RKO (cell line): ENCODE measurements around the gene TSPAN4.

Experiments used
- DNase-seq: peaks from one replicate; pipeline ENCODE4 v3.0.0-alpha.2; 2016; ENCODE audit warnings: low spot score

Gene TSPAN4

DNA sequence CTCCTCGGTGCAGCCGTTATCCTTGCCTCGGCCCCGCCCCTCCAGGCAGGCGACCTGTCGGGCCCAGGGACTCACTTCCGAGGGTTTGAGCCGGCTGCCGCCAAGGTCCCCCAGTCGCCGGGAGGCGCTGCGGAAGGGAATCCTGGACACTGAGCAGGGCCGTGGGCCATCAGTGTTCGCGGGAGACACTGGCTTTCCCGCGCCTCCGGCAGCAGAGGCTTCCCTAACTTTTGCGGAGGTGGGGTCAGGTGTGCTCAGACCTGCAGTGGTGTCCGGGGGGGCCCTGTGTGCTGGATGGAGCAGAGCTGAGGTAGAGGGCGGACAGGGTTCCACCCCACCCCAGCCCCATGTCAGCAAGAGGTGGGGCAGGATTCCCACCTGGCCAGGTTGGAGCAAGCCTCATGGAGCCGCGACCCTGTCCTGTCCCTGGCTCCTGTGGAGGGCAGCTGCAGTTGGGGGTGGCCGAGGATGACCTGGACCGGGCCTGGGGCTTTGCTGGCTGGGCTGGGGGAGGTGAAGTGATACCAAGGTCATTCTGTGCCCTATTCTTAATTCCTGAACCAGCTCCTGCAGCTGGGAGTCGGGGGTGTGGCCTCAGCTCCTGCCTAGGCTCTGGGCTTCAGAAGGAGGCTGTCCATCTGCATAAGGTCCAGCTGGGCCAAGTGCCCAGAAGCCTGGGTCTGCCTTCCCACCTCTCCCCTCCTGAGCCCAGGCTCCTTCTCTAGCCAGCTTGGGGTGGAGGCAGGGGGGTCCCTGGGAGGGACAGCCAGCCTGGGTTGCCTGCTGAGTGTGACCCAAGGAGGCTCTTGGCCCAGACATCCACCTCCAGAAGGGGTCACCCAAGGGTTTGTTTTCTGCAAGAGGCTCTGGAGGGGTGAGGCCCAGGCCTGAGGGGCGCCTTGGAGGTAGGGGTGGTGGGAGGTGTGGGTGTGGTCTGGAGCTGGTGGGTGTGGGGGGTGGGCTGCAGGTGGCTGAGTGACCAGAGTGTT is 8.4 kb downstream of the TSPAN4 start:
- peak; percentile 31 for DNase-seq

DNA sequence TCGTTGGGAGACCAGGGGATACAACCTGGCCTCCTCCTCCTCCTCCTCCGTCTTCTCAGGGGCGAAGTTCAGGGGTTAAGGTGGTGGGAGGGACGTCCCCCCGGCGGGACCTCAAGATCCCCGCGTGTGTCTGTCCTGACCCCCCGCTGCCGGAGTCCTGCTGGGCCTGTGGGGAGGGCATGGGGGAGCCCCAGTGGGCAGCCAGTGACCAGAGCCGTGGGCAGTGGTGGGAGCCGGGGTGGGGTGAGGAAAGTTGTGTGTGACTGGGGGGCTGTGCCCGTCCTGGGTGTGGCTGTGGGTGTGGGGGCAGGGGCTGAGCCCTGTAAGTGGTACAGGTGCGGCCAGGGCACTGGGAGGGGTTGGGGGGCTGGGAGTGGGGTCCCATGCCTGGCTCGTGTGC is 10.1 kb downstream of the TSPAN4 start:
- DNase-seq = no peak

GRCh38 chr11:853682-854448 is 11.2 kb downstream of the TSPAN4 start:
- DNase-seq = no peak

DNA sequence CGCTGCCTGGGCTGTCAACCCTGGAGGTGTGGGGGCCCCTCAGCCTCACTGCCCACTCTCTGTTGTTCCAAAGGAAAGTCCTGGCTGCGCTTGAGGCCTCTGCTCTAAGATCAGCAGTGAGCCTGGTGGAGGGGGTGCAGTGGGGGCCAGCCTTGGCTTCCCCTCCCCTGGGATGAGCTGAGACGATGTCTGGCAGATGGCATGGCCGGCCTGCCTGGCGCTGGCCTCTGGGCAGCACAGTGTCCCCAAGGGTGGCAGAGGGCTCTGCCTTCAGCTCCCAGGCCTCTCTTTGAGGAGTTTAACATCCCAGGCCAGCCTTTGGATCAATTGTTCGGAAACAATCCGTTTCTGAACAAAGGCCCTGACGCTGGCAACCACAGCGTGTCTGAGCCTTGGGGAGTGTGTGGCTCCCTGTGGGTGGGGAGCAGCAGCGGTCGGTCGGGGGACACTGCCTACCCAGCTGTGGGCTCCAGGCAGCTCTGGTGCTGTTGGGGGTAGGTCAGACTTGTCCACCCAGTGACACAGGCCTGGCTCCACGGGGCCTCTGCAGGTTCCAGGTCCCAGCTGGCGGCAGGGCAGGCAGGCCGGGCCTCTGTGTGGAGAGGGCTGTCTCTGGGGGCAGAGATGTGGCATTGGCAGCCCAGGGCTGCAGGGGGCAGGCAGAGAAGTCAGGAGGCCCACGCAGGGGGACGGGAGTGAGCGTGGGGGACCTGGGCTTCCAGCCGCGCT is 12.1 kb downstream of the TSPAN4 start:
- no peak for DNase-seq

GRCh38 chr11:855330-855674 is 12.7 kb downstream of the TSPAN4 start:
- no peak for DNase-seq

GRCh38 chr11:855796-856195 is 13.1 kb downstream of the TSPAN4 start:
- no peak for DNase-seq

DNA sequence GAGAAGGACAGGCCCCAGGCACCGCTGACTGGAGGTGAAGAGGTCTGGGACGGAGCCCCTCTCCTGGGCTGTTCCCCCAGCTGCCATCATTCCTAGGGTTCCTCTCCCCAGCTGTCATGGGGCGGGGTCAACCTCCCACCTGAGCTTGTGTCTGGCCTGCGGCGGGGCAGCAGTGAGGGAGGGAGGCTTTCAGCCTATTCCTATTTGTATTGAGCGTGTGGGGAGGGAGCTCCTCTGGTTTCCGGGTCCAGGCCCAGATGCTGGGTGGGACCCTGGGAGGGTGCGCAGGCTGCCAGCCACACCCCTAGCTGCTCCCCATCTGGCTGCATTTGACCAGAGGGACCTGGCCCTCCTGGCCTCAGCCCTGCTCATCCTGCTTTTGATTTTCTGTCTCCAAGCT is 13.7 kb downstream of the TSPAN4 start:
- no peak for DNase-seq

DNA sequence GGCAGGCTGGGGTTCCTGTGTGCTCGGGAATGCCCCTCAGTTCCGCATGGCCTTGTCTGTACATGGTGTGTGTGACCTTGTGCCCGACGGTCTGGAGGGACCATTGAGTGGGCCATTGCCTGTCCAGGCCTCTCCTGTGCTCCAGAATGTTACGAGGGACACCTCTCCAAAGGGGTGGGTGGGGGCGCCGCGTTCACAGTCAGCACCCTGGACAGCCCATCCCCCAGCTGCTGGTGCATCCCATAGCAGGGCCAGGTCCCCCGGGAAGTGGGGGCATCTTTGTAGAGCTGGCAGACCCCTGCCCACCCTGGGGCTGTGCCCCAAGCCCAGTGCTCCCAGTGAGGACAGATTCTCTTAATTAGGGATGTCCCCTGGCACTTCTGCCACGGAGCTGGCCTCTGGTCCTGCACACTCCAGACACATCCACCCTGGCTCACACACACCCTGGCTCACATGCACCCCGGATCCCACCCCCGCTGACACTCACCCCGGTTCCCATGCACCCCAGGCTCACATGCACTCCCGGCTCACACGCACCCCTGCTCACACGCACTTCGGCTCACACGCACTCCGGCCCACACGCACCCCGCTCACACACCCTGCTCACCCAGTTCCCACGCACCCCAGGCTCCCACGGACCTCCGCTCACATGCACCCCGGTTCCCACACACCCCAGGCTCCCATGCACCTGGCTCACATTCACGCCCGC is 15.6 kb downstream of the TSPAN4 start:
- DNase-seq = no peak

GRCh38 chr11:858762-859339 is 16.2 kb downstream of the TSPAN4 start:
- DNase-seq = no peak

- DNase-seq = no peak
Measured at GRCh38 chr11:859394-860131, 16.9 kb downstream of the TSPAN4 start.

DNA sequence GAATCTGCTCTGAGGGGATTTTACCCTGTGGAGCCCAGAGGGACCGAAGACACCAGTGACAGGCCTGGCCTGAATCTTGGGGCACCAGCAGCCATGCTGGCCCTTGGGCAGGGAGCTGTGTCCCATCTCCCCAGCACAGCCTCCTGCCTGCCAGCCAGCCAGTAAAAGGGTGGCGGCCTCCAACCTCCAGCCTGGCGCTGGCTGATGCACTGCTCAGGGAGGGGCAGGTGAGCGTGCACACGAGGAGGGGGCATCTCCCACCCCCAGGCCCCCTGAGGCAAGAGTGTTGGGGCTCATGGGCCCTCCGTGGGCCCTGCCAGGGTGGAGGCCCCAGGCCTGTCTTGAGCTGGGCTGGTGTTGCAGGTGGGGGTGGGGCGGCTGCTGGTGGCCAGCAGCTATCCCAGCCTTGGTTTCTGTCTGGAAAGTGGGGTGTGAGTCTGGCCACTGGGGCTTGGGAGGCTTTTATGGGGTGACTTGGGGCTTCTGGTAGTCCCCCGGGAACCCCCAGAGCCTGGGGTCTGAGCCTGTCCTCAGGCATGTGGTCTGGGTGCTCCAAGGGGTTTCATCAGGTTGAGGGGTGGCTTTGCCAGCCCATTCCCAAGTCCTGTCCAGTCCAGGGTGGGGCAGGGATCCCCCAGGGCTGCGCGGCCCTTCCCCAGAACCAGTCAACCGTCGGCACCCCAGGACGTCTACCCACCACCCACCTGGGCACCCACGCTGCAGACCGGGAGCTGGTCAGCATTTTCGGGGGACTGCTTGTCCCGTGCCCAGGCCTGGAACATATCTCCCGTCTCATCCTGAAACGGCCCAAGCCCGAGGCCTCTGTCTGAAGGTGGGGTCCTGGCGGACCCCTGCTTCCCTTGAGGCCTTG is 17.8 kb downstream of the TSPAN4 start:
- no peak for DNase-seq

- no peak for DNase-seq
Measured at GRCh38 chr11:861105-861479, 18.4 kb downstream of the TSPAN4 start.

DNA sequence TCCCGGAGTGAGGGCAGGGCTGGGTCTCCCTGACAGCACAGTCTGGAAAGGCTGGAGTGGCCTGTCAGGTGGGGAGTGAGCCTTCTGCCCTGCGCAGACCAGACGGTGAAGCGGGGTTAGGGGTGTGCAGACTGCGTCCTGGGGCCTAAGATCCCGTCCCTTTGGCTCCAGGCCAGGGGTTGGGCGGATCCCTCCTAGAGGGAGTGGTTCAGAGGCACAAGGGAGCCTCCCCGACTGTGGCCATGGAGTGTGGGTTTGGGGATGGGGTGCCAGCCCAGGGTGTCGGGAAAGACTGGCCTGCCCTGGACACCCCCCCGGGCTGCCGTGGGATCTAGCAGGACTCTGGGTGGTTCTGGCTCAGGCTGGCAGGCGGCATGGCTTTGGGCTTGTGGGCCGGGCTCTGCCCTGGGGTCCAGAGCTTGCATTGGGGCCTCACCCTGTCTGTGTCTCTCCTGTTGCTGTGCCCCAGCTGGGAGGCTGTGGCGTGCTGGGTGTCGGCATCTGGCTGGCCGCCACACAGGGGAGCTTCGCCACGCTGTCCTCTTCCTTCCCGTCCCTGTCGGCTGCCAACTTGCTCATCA is 19.5 kb downstream of the TSPAN4 start:
- DNase-seq = no peak

GRCh38 chr11:862696-863022 is 20.0 kb downstream of the TSPAN4 start:
- DNase-seq = no peak

- no peak for DNase-seq
Measured at GRCh38 chr11:863023-863909, 20.6 kb downstream of the TSPAN4 start.

DNA sequence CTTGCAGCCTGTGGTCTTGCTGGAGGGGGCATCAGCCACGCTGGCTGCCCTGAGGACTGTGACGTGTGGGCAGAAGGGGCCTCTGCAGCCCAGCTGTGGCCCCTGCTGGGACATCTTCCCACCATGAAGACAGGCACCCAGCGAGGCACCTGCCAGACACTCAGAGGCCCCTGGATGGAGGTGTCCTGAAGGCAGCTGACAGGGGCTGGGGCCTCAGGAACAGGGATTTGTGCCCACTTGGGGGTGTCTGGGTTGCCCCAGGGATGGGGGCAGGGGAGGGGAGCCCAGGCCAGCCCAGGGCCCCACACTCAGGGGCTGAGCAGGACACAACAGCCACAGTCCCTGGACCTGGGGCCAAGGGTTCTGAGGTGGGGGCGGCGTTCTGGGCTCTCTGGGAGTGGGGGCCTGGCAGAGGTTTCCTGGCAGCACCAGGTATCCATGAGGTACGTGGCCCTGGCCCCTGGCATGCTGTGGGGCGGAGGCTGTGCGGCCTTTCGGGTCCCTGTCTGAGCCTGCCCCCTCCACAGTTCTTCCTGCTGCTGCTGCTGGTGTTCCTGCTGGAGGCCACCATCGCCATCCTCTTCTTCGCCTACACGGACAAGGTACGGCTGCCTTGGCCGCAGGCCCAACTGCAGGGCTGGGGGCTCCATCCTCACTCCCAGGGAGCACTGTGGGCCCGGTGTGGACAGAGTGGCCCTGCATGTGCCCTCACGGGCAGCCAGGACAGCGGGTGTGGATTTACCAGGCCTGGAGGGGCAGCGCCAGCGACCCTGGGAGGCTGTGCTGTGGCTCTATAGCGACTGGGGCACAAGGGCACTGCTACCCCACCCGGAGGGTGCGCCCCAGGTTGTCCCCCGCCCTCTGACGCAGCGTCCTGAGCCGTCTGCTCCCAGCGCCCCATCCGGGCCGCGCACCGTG is 21.5 kb downstream of the TSPAN4 start:
- no peak for DNase-seq

GRCh38 chr11:864898-865297 is 22.2 kb downstream of the TSPAN4 start:
- DNase-seq = no peak
